Trophoblast cell (in vitro differentiated cells and primary cell): Measurements from ENCODE around the gene NVL.

ENCODE experiments used
- DNase-seq, 2 donors: peaks; one replicate each; pipeline ENCODE4 v3.0.0-alpha.2; 2016
- H2AFZ ChIP-seq: 2 replicates; pipeline ENCODE4 v1.6.1; 2013; ENCODE audit warnings: low read length, moderate library complexity, mild to moderate bottlenecking; ENCODE audit not compliant: insufficient read depth, poor library complexity
- H2AK5ac ChIP-seq: 2 replicates; pipeline ENCODE4 v1.6.1; 2013; ENCODE audit warnings: mild to moderate bottlenecking, low read length
- H2BK120ac ChIP-seq: 2 replicates; pipeline ENCODE4 v1.6.1; 2013; ENCODE audit warnings: low read length, mild to moderate bottlenecking, moderate library complexity; ENCODE audit not compliant: insufficient read depth, poor library complexity
- H2BK12ac ChIP-seq: 2 replicates; pipeline ENCODE4 v1.6.1; 2013; ENCODE audit warnings: mild to moderate bottlenecking, low read length, moderate library complexity
- H2BK5ac ChIP-seq: 2 replicates; pipeline ENCODE4 v1.6.1; 2013; ENCODE audit warnings: low read length, low read depth, moderate library complexity, mild to moderate bottlenecking; ENCODE audit not compliant: poor library complexity
- H3K14ac ChIP-seq: 2 replicates; pipeline ENCODE4 v1.6.1; 2013; ENCODE audit warnings: mild to moderate bottlenecking, low read length
- H3K18ac ChIP-seq: 2 replicates; pipeline ENCODE4 v1.6.1; 2013; ENCODE audit warnings: mild to moderate bottlenecking, low read length
- H3K23ac ChIP-seq: 2 replicates; pipeline ENCODE4 v1.6.1; 2013; ENCODE audit warnings: low read length
- H3K27ac ChIP-seq: 2 replicates; pipeline ENCODE4 v1.5.1; 2013; ENCODE audit warnings: low read depth, mild to moderate bottlenecking, inconsistent platforms, low read length, moderate library complexity
- H3K27me3 ChIP-seq: 2 replicates; pipeline ENCODE4 v1.6.1; 2013; ENCODE audit warnings: inconsistent platforms, mild to moderate bottlenecking, low read length, moderate library complexity; ENCODE audit not compliant: insufficient read depth
- H3K36me3 ChIP-seq, 2 experiments: 1 replicate in 1 of 2; 2 replicates in 1 of 2; pipeline ENCODE4 v1.6.1; 2013; ENCODE audit warnings: low read length in 2 of 2, mild to moderate bottlenecking in 2 of 2, moderate library complexity in 1 of 2; ENCODE audit not compliant: insufficient read depth in 2 of 2, control insufficient read depth in 1 of 2
- H3K4ac ChIP-seq: 2 replicates; pipeline ENCODE4 v1.6.1; 2013; ENCODE audit warnings: low read depth, mild to moderate bottlenecking, low read length, moderate library complexity
- H3K4me1 ChIP-seq, 2 experiments: 1 replicate in 1 of 2; 2 replicates in 1 of 2; pipeline ENCODE4 v1.6.1; 2013; ENCODE audit warnings: low read length in 2 of 2, mild to moderate bottlenecking in 2 of 2, moderate library complexity in 1 of 2; ENCODE audit not compliant: insufficient read depth in 2 of 2, control insufficient read depth in 1 of 2
- H3K4me2 ChIP-seq: 2 replicates; pipeline ENCODE4 v1.6.1; 2013; ENCODE audit warnings: inconsistent platforms, mild to moderate bottlenecking, low read length, moderate library complexity
- H3K4me3 ChIP-seq: 2 replicates; pipeline ENCODE4 v1.5.1; 2013; ENCODE audit warnings: mild to moderate bottlenecking, low read depth, low read length, inconsistent platforms
- H3K79me1 ChIP-seq: one replicate; pipeline ENCODE4 v1.6.1; 2013; ENCODE audit warnings: low read length
- H3K79me2 ChIP-seq: 2 replicates; pipeline ENCODE4 v1.6.1; 2013; ENCODE audit warnings: low read length, mild to moderate bottlenecking; ENCODE audit not compliant: control insufficient read depth, insufficient read depth, poor library complexity
- H3K9ac ChIP-seq: 2 replicates; pipeline ENCODE4 v1.6.1; 2013; ENCODE audit warnings: mild to moderate bottlenecking, low read length
- H3K9me3 ChIP-seq: 2 replicates; pipeline ENCODE4 v1.6.1; 2013; ENCODE audit warnings: low read depth, mild to moderate bottlenecking, control low read depth, inconsistent platforms, low read length; ENCODE audit not compliant: insufficient read depth
- H4K12ac ChIP-seq: 2 replicates; pipeline ENCODE4 v1.6.1; 2013; ENCODE audit warnings: low read depth, mild to moderate bottlenecking, low read length, moderate library complexity
- H4K8ac ChIP-seq: 2 replicates; pipeline ENCODE4 v1.6.1; 2013; ENCODE audit warnings: low read depth, mild to moderate bottlenecking, low read length, moderate library complexity
- H4K91ac ChIP-seq: one replicate; pipeline ENCODE4 v1.6.1; 2013; ENCODE audit warnings: low read depth, mild to moderate bottlenecking, low read length, moderate library complexity
- WGBS: extraction: QIAGEN DNeasy Blood & Tissue Kit; methylation state at CpG from one replicate; pipeline ENCODE4 v1.1.7; 2013; ENCODE audit warnings: missing lambda C conversion rate; ENCODE audit not compliant: insufficient read length, insufficient coverage; ENCODE audit errors: extremely low coverage; 5-methylcytosine and 5-hydroxymethylcytosine counted together

Gene NVL

DNA sequence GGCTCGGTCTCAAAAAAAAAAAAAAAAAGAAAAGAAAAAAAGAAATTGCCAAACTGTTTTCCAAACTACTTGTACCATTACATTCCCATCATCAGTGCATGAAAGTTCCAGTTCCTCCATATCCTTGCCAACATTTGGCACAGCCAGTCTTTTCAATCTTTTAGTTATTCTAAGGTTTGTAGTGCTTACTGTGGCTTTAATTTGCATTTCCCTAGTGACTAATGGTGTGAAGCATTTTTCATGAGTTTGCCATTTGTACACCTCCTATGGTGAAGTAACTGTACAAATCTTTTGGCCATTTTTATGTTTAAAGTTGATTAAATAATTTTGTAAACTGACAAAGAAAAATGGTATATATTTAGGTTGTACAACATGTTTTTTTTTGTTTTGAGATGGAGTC is 76.3 kb downstream of the NVL start:
- H3K79me1 ChIP-seq = peaks cover 5% of the 10 kb centered on the region
- H3K27me3 ChIP-seq = no peaks in the 10 kb centered on the region
- H4K12ac ChIP-seq = no peak overlapping the region
- no peak overlapping the region for H4K91ac ChIP-seq
- H2AFZ ChIP-seq = no peak overlapping the region
- H2BK5ac ChIP-seq = no peak overlapping the region
- no peaks in the 10 kb centered on the region for H3K79me2 ChIP-seq
- no peak overlapping the region for H2BK120ac ChIP-seq
- no peak overlapping the region for H3K4ac ChIP-seq
- no CpG with 5 or more reads among the region's 1 CpG for WGBS
- DNase-seq = no peak
- H3K4me3 ChIP-seq = no peak overlapping the region
- no peak overlapping the region for H3K14ac ChIP-seq
- H3K4me2 ChIP-seq = no peak overlapping the region
- H2AK5ac ChIP-seq = no peak overlapping the region
- no peak overlapping the region for H4K8ac ChIP-seq
- no peak overlapping the region for H3K27ac ChIP-seq
- no peak overlapping the region for H3K9ac ChIP-seq
- H2BK12ac ChIP-seq = no peak overlapping the region
- no peaks in the 10 kb centered on the region for H3K9me3 ChIP-seq
- H3K4me1 ChIP-seq = peaks cover 11 to 12% of the 10 kb centered on the region in 2 experiments
- no peak overlapping the region for H3K23ac ChIP-seq
- H3K36me3 ChIP-seq = peaks cover 1% of the 10 kb centered on the region in 2 experiments
- no peak overlapping the region for H3K18ac ChIP-seq

- Histone ChIP-seq H3K23ac (no peak overlapping the region), H4K91ac (no peak overlapping the region), H2BK120ac (no peak overlapping the region), H3K36me3 (peaks cover 5 to 6% of the 10 kb centered on the region in 2 experiments), H2BK5ac (no peak overlapping the region), H3K4me2 (no peak overlapping the region), H2AK5ac (no peak overlapping the region), H3K4me3 (no peak overlapping the region), H3K4ac (no peak overlapping the region), H3K4me1 (peaks cover 11 to 12% of the 10 kb centered on the region in 2 experiments), H3K27ac (peak overlapping the region; percentile 38), H3K14ac (no peak overlapping the region), H3K18ac (no peak overlapping the region), H3K79me1 (peaks cover 4% of the 10 kb centered on the region), H4K12ac (no peak overlapping the region), H3K9ac (no peak overlapping the region), H2BK12ac (no peak overlapping the region), H2AFZ (no peak overlapping the region), H3K9me3 (no peaks in the 10 kb centered on the region), H3K79me2 (no peaks in the 10 kb centered on the region), H3K27me3 (no peaks in the 10 kb centered on the region), H4K8ac (no peak overlapping the region)
- peak in 1 of 2 donors; percentile 78 for DNase-seq
Observed at GRCh38 chr1:224252479-224252878, 77.5 kb downstream of the NVL start.

DNA sequence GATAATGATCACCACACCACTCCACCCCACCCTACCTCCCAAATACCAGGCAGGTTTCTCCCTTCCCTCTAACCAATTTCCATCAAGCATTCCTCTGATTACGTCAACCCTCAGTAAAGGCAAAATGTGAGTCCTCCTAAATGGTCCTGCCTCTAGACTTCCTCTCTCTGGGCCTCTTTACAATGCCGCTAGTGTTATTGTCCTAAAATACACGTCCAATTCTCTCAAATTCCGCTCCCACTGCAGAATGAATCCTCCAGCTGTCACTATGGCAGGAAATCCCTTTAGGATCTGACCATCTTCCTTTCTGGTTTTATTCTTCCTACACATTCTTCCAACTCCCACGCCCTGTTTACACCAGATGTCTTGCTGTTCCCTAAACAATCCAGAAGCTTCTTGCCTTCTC is 78.2 kb downstream of the NVL start:
- DNase-seq = peak; percentile 33 to 75
- peaks cover 3% of the 10 kb centered on the region for H3K79me1 ChIP-seq
- H3K36me3 ChIP-seq = peaks cover 6 to 7% of the 10 kb centered on the region in 2 experiments
- H3K18ac ChIP-seq = no peak overlapping the region
- peaks cover 10 to 11% of the 10 kb centered on the region in 2 experiments for H3K4me1 ChIP-seq
- H3K4me3 ChIP-seq = no peak overlapping the region
- no peak overlapping the region for H2AFZ ChIP-seq
- no peak overlapping the region for H3K23ac ChIP-seq
- peak overlapping the region; percentile 63 for H3K27ac ChIP-seq
- H2BK5ac ChIP-seq = peak overlapping the region; percentile 70
- H4K8ac ChIP-seq = no peak overlapping the region
- no peaks in the 10 kb centered on the region for H3K27me3 ChIP-seq
- H3K9ac ChIP-seq = no peak overlapping the region
- no peaks in the 10 kb centered on the region for H3K79me2 ChIP-seq
- peak overlapping the region; percentile 63 for H2BK120ac ChIP-seq
- peak overlapping the region; percentile 39 for H4K91ac ChIP-seq
- peak overlapping the region; percentile 38 for H3K4me2 ChIP-seq
- peak overlapping the region; percentile 1 for H3K4ac ChIP-seq
- H2AK5ac ChIP-seq = no peak overlapping the region
- no peak overlapping the region for H4K12ac ChIP-seq
- peak overlapping the region; percentile 32 for H3K14ac ChIP-seq
- no peak overlapping the region for H2BK12ac ChIP-seq
- no CpG with 5 or more reads among the region's 5 CpGs for WGBS
- no peaks in the 10 kb centered on the region for H3K9me3 ChIP-seq

- no peaks in the 10 kb centered on the region for H3K79me1 ChIP-seq
- no peak overlapping the region for H2BK5ac ChIP-seq
- peaks cover 0 to 2% of the 10 kb centered on the region in 2 experiments for H3K4me1 ChIP-seq
- no peaks in the 10 kb centered on the region for H3K27me3 ChIP-seq
- H4K12ac ChIP-seq = no peak overlapping the region
- no peak overlapping the region for H3K4ac ChIP-seq
- no peak overlapping the region for H3K18ac ChIP-seq
- no peaks in the 10 kb centered on the region for H3K9me3 ChIP-seq
- H2AK5ac ChIP-seq = no peak overlapping the region
- peaks cover 7 to 8% of the 10 kb centered on the region in 2 experiments for H3K36me3 ChIP-seq
- no peak overlapping the region for H3K4me3 ChIP-seq
- no peaks in the 10 kb centered on the region for H3K79me2 ChIP-seq
- H3K23ac ChIP-seq = no peak overlapping the region
- H2BK120ac ChIP-seq = no peak overlapping the region
- H3K4me2 ChIP-seq = no peak overlapping the region
- no CpG with 5 or more reads among the region's 1 CpG for WGBS
- H4K91ac ChIP-seq = no peak overlapping the region
- H2AFZ ChIP-seq = no peak overlapping the region
- H3K9ac ChIP-seq = peak overlapping the region; percentile 82
- no peak overlapping the region for H3K27ac ChIP-seq
- H4K8ac ChIP-seq = no peak overlapping the region
- no peak overlapping the region for H2BK12ac ChIP-seq
- DNase-seq = no peak
- H3K14ac ChIP-seq = no peak overlapping the region
Observed at GRCh38 chr1:224245188-224245587, 84.8 kb downstream of the NVL start.
